Mucosa of rectum (tissue), 2 donors: Measurements from ENCODE around the gene ZNF532.

Experiments used
- H3K27ac ChIP-seq, 2 donors: one replicate each; pipeline ENCODE4 v1.7.0; 2013; ENCODE audit warnings: inconsistent platforms in 2 of 2, low read depth in 2 of 2, low read length in 2 of 2
- H3K27me3 ChIP-seq, 2 donors: one replicate each; pipeline ENCODE4 v1.7.0; 2013; ENCODE audit warnings: low read length in 2 of 2; ENCODE audit not compliant: control insufficient read depth in 2 of 2, insufficient read depth in 2 of 2
- H3K36me3 ChIP-seq, 2 donors: one replicate each; pipeline ENCODE4 v1.7.0; 2013; ENCODE audit warnings: low read length in 2 of 2; ENCODE audit not compliant: control insufficient read depth in 2 of 2, insufficient read depth in 2 of 2
- H3K4me1 ChIP-seq, 2 donors: one replicate each; pipeline ENCODE4 v1.7.0; 2013; ENCODE audit warnings: low read length in 2 of 2, mild to moderate bottlenecking in 1 of 2; ENCODE audit not compliant: control insufficient read depth in 2 of 2, insufficient read depth in 2 of 2
- H3K4me3 ChIP-seq, 2 donors: one replicate each; pipeline ENCODE4 v1.7.0; 2013; ENCODE audit warnings: low read length in 2 of 2
- H3K9ac ChIP-seq, 2 donors: one replicate each; pipeline ENCODE4 v1.7.0; 2013; ENCODE audit warnings: low read length in 2 of 2, low read depth in 1 of 2, mild to moderate bottlenecking in 1 of 2
- H3K9me3 ChIP-seq, 2 donors: one replicate each; pipeline ENCODE4 v1.7.0; 2013; ENCODE audit warnings: low read length in 2 of 2; ENCODE audit not compliant: control insufficient read depth in 2 of 2
- donor health status: healthy.
- donor health status: Normal muscosa, but diverticular disease.

The ZNF532 gene

DNA sequence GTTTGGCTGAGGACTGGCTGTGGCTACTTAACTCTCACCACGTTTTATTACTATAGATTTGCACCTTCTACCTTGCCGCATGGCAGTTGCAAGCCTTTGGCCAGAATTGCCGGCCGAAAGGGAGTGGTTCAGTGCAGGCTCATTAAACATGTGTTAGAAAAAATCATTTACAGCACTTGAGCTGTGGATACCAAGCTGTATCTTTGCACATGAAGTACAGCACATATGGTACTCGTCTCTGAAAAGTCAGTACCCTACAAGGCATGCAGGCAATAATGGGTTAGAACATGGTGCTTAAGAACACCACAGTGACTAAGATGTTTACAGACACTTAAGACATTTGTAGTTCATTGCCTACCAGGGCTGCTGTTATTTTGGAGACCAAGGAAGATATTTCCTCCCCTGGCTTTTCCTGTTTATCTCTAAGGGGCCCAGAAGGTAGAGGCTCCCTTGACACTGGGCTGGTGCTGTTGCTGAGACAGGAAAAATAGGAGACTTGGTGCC lies 103.1 kb downstream of the ZNF532 start:
- H3K27ac ChIP-seq, result peak overlapping the region; percentile 49 to 52
- no peak overlapping the region for H3K9ac ChIP-seq
- no peaks in the 10 kb centered on the region for H3K9me3 ChIP-seq
- H3K27me3 ChIP-seq, result no peaks in the 10 kb centered on the region
- H3K4me1 ChIP-seq, result peaks cover 9 to 16% of the 10 kb centered on the region in 2 donors
- no peak overlapping the region for H3K4me3 ChIP-seq
- peaks cover 0 to 2% of the 10 kb centered on the region in 2 donors for H3K36me3 ChIP-seq

DNA sequence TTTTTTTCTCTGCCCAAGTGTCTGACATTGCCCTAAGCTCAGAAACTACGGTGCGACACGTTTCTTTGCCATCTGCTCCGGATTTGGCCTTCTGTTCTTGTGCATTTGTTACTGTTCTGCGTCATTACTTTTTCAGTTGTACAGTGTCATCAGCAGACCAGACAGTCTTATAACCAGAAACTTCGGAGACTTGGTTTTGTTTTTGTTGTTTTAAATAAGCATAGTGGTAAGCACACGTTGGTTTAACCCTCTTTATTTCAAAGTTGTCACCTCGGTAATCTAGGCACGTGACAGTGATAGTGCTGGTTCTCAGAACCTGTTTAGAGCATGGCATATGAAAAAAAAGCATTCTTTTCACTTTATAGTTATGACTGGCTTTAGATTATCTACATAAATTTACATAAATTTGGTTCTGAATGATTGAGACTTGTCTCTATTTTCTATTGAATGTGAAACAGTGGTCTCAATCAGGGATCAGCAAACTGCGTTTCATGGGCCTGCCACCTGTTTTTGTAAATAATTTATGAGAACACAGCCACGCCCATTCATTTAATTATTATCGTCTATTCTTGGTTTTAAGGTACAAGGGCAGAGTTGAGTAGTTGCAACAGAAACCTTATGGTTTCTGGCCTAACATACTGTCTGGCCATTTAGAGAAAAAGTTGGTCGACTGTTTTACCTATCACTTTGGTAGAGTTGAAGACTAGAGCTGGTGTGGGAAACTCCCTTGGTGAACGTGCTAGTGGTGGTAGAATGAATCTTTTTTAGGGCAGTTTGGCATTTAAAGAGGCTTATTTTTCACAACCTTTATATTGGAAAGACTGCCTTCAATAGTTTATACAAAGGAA lies 106.5 kb downstream of the ZNF532 start:
- Histone ChIP-seq H3K4me1 (peaks cover 9 to 13% of the 10 kb centered on the region in 2 donors), H3K27ac (peak overlapping the region in 1 of 2 donors; percentile 35), H3K4me3 (no peak overlapping the region), H3K27me3 (no peaks in the 10 kb centered on the region), H3K9ac (no peak overlapping the region), H3K9me3 (no peaks in the 10 kb centered on the region), H3K36me3 (peaks cover 0 to 2% of the 10 kb centered on the region in 2 donors)

DNA sequence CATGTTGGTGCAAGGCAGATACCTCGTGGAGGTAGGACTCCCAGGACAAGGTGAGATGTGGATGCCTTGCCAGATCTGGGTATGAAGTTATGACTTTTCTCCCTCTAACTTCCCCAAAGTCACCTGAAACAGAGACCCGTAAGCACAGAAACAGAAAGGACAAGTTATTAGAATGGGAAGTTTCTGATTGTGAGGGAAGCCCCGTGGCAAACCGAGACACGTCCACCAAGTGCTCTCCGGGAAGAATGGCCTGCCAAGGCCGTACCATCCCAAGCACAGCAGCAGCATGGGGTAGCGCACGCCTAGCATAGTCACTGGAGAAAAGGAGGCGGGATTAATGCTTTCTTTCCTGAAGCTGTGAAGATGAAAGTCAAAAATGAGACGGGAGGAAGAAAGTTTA lies 110.6 kb downstream of the ZNF532 start:
- Histone ChIP-seq H3K4me1 (no peaks in the 10 kb centered on the region), H3K36me3 (peaks cover 0 to 2% of the 10 kb centered on the region in 2 donors), H3K9me3 (no peaks in the 10 kb centered on the region), H3K27ac (no peak overlapping the region), H3K4me3 (no peak overlapping the region), H3K27me3 (no peaks in the 10 kb centered on the region), H3K9ac (no peak overlapping the region)

DNA sequence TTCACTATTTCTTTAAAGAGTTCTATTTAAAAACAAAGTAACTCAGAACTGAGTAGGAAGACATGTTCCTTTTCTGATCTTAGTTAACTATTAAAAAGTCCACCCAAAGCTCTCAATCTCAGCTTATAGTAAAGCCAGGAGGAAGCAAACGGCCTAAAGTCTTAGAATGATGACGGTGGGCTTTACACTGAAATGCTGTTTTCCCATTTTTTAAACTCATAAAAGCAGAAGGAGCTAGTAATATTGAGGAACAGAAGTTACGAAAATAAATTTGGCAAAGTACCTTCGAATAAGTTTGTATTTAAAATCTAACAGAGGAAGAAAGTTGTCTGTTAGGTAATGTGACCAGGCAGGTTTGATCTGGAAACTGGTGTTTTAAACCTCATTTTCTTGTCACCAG lies 111.1 kb downstream of the ZNF532 start:
- Histone ChIP-seq H3K9ac (no peak overlapping the region), H3K27me3 (no peaks in the 10 kb centered on the region), H3K4me3 (no peak overlapping the region), H3K4me1 (no peaks in the 10 kb centered on the region), H3K27ac (no peak overlapping the region), H3K9me3 (no peaks in the 10 kb centered on the region), H3K36me3 (peaks cover 0 to 2% of the 10 kb centered on the region in 2 donors)

DNA sequence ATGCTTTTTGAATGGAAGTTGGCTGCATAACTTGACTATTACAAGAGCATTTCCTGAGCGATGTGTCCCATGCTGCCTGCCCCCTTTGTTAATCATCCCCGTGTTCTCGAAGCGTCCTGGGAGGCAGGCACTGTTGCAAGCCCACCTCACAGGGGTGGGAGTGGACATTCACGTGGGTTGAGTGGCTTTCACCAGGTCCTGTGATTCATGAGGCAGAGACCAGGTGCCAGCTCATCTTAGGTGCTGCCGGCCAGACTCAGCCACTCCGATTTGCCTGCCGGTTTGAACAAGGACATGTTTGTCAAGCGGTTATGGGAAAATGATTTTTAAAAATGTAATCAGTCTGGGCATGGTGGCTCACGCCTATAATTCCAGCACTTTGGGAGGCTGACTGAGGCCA lies 112.5 kb downstream of the ZNF532 start:
- Histone ChIP-seq H3K4me1 (no peaks in the 10 kb centered on the region), H3K27me3 (no peaks in the 10 kb centered on the region), H3K9me3 (no peaks in the 10 kb centered on the region), H3K27ac (no peak overlapping the region), H3K36me3 (peaks cover 0 to 2% of the 10 kb centered on the region in 2 donors), H3K9ac (no peak overlapping the region), H3K4me3 (no peak overlapping the region)

DNA sequence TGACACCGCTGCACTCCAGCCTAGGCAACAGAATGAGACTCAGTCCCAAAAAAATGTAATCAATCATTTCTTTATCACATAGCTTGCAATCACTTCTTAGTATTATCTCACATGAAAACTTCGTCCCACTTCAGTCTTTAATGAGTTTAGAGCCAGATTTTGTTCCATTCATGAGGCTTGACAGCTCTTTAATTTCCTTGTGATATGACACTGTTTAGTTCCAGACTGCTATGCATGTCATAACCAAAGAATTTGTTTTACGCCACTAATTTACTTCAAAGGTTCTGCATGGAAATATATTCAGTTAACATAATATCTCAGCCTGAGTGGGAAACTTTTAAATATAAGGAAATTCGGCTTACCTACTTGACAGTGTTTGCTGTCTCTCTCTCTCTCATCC lies 113.1 kb downstream of the ZNF532 start:
- Histone ChIP-seq H3K4me1 (no peaks in the 10 kb centered on the region), H3K36me3 (peaks cover 0 to 2% of the 10 kb centered on the region in 2 donors), H3K9ac (no peak overlapping the region), H3K27ac (no peak overlapping the region), H3K4me3 (no peak overlapping the region), H3K9me3 (no peaks in the 10 kb centered on the region), H3K27me3 (no peaks in the 10 kb centered on the region)

DNA sequence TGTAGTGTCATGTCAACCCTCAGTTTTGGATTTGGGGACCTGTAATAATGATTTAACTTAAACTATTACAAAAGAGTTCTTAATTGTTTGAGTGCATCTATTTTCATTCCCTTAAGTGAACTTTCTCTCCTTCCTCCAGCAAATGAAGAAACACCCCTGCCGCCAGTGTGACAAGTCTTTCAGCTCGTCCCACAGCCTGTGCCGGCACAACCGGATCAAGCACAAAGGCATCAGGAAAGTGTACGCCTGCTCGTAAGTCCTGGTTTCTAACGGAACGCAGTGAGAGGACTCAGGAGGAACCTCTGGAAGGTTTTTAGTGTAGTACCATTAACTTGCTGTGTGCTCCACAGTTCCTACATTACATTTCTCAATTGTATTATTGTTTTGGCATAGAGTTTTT lies 114.2 kb downstream of the ZNF532 start:
- Histone ChIP-seq H3K4me3 (no peak overlapping the region), H3K4me1 (no peaks in the 10 kb centered on the region), H3K9me3 (no peaks in the 10 kb centered on the region), H3K9ac (no peak overlapping the region), H3K27me3 (no peaks in the 10 kb centered on the region), H3K36me3 (peaks cover 0 to 2% of the 10 kb centered on the region in 2 donors), H3K27ac (no peak overlapping the region)

DNA sequence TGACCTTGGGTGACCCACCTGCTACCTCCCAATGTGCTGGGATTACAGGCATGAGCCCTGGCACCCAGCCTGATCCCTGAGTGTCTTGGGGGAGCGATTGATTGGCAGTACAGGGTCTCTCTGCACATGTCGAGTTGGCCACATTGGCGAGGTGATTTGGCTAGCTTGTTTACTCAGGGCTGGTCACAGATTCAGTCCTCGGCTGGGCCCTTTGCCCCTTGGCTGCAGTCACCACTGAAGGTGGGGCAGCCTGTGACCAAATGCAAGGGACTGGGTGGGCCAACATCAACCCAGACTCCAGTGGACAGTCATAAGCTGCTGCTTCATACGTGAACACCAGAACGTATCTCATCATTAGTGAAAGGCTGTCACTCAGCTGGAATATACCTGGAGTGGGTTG lies 114.9 kb downstream of the ZNF532 start:
- no peaks in the 10 kb centered on the region for H3K4me1 ChIP-seq
- no peak overlapping the region for H3K27ac ChIP-seq
- peaks cover 0 to 2% of the 10 kb centered on the region in 2 donors for H3K36me3 ChIP-seq

DNA sequence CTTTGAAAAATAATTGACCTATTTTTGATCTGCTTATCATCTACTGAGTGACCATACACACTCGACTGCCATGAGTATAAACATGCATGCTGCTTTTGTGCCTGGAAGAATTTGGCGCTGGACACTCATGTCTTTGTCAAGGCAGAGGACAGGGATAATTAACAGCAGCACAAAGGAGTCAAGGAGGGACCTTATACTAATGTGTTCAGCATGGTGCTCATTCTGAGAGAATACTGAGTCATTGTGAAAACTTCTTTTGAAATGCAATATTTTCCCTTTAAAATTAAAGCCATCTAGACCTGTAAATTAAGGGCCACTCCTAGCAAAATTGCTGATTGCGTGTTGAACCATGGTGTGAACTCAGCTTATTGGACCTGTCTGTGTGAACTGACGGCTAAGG lies 116.3 kb downstream of the ZNF532 start:
- H3K27ac ChIP-seq, result no peak overlapping the region
- peaks cover 0 to 2% of the 10 kb centered on the region in 2 donors for H3K36me3 ChIP-seq
- no peaks in the 10 kb centered on the region for H3K9me3 ChIP-seq

More for the DNA sequence above, 114.9 kb downstream of the ZNF532 start:
- Histone ChIP-seq H3K27me3 (no peaks in the 10 kb centered on the region), H3K9ac (no peak overlapping the region), H3K9me3 (no peaks in the 10 kb centered on the region), H3K4me3 (no peak overlapping the region)

DNA sequence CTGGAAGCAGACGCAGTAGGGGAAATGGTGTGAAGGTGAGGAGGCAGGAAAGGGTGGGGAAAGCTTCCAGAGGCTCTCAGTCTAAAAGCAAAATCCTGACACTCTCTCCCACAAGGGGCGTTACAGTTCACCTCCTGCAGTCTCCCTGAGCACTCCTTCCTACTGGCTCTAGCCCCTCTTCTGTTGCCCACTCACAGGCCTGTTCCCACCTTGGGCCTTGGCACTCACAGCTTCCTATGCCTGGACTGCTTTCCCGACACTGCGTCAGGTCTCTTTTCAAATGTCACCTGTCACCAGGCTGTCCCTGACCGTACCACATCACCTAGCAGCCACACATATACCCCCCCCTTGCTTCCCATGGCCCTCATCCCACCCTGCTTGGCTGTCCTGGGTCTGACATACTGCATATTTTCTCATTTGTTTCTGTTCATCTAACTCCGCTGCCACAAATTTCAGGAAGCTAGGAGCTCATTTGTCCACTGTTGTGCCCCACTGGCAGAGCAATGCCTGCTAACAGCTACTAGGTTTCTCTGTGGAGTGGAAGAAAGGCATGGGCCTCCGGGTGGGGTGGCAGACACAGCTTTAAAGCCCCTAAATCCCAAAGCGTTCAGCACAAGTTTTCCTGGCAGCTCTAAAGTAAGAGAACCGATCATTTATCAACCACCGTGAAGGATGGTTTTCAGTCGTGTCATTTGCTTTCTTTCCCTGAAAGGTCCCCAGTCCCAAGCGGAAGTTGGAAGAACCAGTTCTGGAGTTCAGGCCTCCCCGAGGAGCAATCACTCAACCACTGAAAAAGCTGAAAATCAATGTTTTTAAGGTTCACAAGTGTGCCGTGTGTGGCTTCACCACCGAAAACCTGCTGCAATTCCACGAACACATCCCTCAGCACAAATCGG lies 118.8 kb downstream of the ZNF532 start:
- Histone ChIP-seq H3K4me3 (no peak overlapping the region), H3K9me3 (no peaks in the 10 kb centered on the region), H3K9ac (no peak overlapping the region), H3K27ac (no peak overlapping the region), H3K4me1 (no peaks in the 10 kb centered on the region), H3K27me3 (no peaks in the 10 kb centered on the region), H3K36me3 (peaks cover 0 to 2% of the 10 kb centered on the region in 2 donors)

More for the DNA sequence above, 116.3 kb downstream of the ZNF532 start:
- Histone ChIP-seq H3K4me3 (no peak overlapping the region), H3K4me1 (no peaks in the 10 kb centered on the region), H3K9ac (no peak overlapping the region), H3K27me3 (no peaks in the 10 kb centered on the region)
